ENCODE measurements around the gene ZBTB42. TPM values are rescaled to one million over a fixed set of nuclear protein-coding genes. Genes with fewer than 3 reads are reported as not detected.

Gene ZBTB42
- total and polyA plus RNA-seq, 2 of the 13 experiments (the other 11 are each of a cell fraction or from before 2014, with no cell fraction given): 2.8 to 4.2 TPM

GRCh38 chr14:104792945-104793702 lies 7.8 kb upstream of the ZBTB42 start:
- WGBS (ENCODE audit: low lambda C conversion rate): 93% methylated on average over 11 of the region's 16 CpGs
- CTCF ChIA-PET (ENCODE audit: low intra/inter-chr PET ratio, low total read pairs): no interaction called here
- Histone ChIP-seq H3K4me3 (replicated peaks in 1 of 3; ENCODE audit: insufficient read depth in 1 of 3, low read depth in 2 of 3, low read length in 3 of 3) (peak overlapping the region; percentile 70 to 88 (median 78); a peak in 4 of 6 replicates), H3K4me1 (ENCODE audit: insufficient read depth, low read length) (peaks cover 50% of the 10 kb centered on the region), H3K79me2 (ENCODE audit: insufficient read depth, low read length) (peaks cover 26% of the 10 kb centered on the region), H3K27me3 (ENCODE audit: control insufficient read depth in 1 of 2, insufficient read depth in 2 of 2, low read length in 2 of 2) (no peaks in the 10 kb centered on the region), H3K36me3 (replicated peaks in 1 of 2; ENCODE audit: control insufficient read depth in 1 of 2, insufficient read depth in 2 of 2, low read length in 2 of 2) (peaks cover 10 to 22% of the 10 kb centered on the region in 2 experiments; a peak in 3 of 5 replicates), H3K27ac (ENCODE audit: extremely low read length, insufficient read depth, low read length) (no peak overlapping the region), H3K9me3 (ENCODE audit: low read length) (no peaks in the 10 kb centered on the region), H3K9ac (ENCODE audit: insufficient read depth, low read depth, low read length) (peak overlapping the region; percentile 86; the same call in 1 of the 2 replicates), H2AFZ (ENCODE audit: low read length) (no peak overlapping the region), H4K20me1 (ENCODE audit: insufficient read depth, low read length) (peaks cover 15% of the 10 kb centered on the region), H3K4me2 (ENCODE audit: low read depth, low read length) (peak overlapping the region; percentile 92)
- no TSS peak for BruUV-seq (replicated peaks)
- in situ Hi-C loops (cut with HindIII; ENCODE audit: extremely low pct_ligation_motif_present, low pct_unique_long_range_greater_than_20kb): no loop called here
- peak; percentile 27; the same call in 1 of the 2 replicates for TF ChIP-seq AKAP8 (CRISPR knock-in tag; IDR thresholded peaks at IDR 0.05)
- TF ChIP-seq ZNF713 (CRISPR knock-in tag; IDR thresholded peaks at IDR 0.05): no peak
- TF ChIP-seq ZNF10 (CRISPR knock-in tag; IDR thresholded peaks at IDR 0.05; ENCODE audit: borderline replicate concordance, low read depth): no peak
- TF ChIP-seq ZNF510 (CRISPR knock-in tag; IDR thresholded peaks at IDR 0.05; ENCODE audit: low read depth): no peak
- TF ChIP-seq ZNF446 (CRISPR knock-in tag; IDR thresholded peaks at IDR 0.05): 0 out of 2 replicates have a peak, but pooled peaks have one; percentile 41
- FAIRE-seq: no peak
- POLR2A ChIA-PET: interaction anchor here (1.7 to 1.9 kb wide), 2 partner anchors 26 to 41 kb away, joined by 4 to 20 read pairs; partner anchors contain the start of gene SIVA1
- intact Hi-C loops (cut with micrococcal nuclease; ENCODE audit: unreplicated experiment): no loop called here
- no peak for DNase-seq (ENCODE audit: low spot score)
- no peak for ATAC-seq

- ChIA-PET CTCF (ENCODE audit: low intra/inter-chr PET ratio, low total read pairs) (no interaction called here), POLR2A (interaction anchor here (1.0 to 1.9 kb wide), 3 partner anchors 26 to 128 kb away, joined by 3 to 20 read pairs (median 4); partner anchors contain the start of gene SIVA1)
- intact Hi-C loops (cut with micrococcal nuclease; ENCODE audit: unreplicated experiment): no loop called here
- WGBS (ENCODE audit: low lambda C conversion rate): 60% methylated on average over 2 of the region's 2 CpGs
- peak overlapping the region; percentile 92 for H3K4me2 ChIP-seq (ENCODE audit: low read depth, low read length)
- H3K4me1 ChIP-seq (ENCODE audit: insufficient read depth, low read length): peaks cover 50% of the 10 kb centered on the region
- no peak overlapping the region for H3K27ac ChIP-seq (ENCODE audit: extremely low read length, insufficient read depth, low read length)
- no peak overlapping the region for H2AFZ ChIP-seq (ENCODE audit: low read length)
- in situ Hi-C loops (cut with HindIII; ENCODE audit: extremely low pct_ligation_motif_present, low pct_unique_long_range_greater_than_20kb): no loop called here
- peaks cover 12% of the 10 kb centered on the region for H4K20me1 ChIP-seq (ENCODE audit: insufficient read depth, low read length)
- peaks cover 26% of the 10 kb centered on the region for H3K79me2 ChIP-seq (ENCODE audit: insufficient read depth, low read length)
- peak overlapping the region; percentile 86 for H3K9ac ChIP-seq (ENCODE audit: insufficient read depth, low read depth, low read length)
- no peaks in the 10 kb centered on the region for H3K27me3 ChIP-seq (ENCODE audit: control insufficient read depth in 1 of 2, insufficient read depth in 2 of 2, low read length in 2 of 2)
- no TSS peak for BruUV-seq (replicated peaks)
- no peaks in the 10 kb centered on the region for H3K9me3 ChIP-seq (ENCODE audit: low read length)
- TF ChIP-seq ZNF501 (CRISPR knock-in tag; IDR thresholded peaks at IDR 0.05) (peak; percentile 34; the same call in 1 of the 2 replicates), ZNF446 (CRISPR knock-in tag; IDR thresholded peaks at IDR 0.05) (0 out of 2 replicates have a peak, but pooled peaks have one; percentile 15), ZNF441 (CRISPR knock-in tag; IDR thresholded peaks at IDR 0.05; ENCODE audit: borderline replicate concordance) (no peak)
- DNase-seq (ENCODE audit: low spot score) (no peak), ATAC-seq (no peak), FAIRE-seq (no peak)
- peaks cover 7 to 22% of the 10 kb centered on the region in 2 experiments; a peak in 3 of 5 replicates for H3K36me3 ChIP-seq (replicated peaks in 1 of 2; ENCODE audit: control insufficient read depth in 1 of 2, insufficient read depth in 2 of 2, low read length in 2 of 2)
- peak overlapping the region; percentile 70 to 88 (median 78); a peak in 5 of 6 replicates for H3K4me3 ChIP-seq (replicated peaks in 1 of 3; ENCODE audit: insufficient read depth in 1 of 3, low read depth in 2 of 3, low read length in 3 of 3)
Measured at GRCh38 chr14:104793703-104793959, 7.3 kb upstream of the ZBTB42 start.

Measured in HepG2 (cell line).